NCI-H2107 (cell line): ENCODE measurements around the gene PRSS57.
A peak's percentile ranks its signal among the peaks of the same experiment; 100 is the strongest.

Source experiments
- DNase-seq: peaks from one replicate; lab custom pipeline; 2025; lab: John Stamatoyannopoulos, UW

Gene PRSS57

DNA sequence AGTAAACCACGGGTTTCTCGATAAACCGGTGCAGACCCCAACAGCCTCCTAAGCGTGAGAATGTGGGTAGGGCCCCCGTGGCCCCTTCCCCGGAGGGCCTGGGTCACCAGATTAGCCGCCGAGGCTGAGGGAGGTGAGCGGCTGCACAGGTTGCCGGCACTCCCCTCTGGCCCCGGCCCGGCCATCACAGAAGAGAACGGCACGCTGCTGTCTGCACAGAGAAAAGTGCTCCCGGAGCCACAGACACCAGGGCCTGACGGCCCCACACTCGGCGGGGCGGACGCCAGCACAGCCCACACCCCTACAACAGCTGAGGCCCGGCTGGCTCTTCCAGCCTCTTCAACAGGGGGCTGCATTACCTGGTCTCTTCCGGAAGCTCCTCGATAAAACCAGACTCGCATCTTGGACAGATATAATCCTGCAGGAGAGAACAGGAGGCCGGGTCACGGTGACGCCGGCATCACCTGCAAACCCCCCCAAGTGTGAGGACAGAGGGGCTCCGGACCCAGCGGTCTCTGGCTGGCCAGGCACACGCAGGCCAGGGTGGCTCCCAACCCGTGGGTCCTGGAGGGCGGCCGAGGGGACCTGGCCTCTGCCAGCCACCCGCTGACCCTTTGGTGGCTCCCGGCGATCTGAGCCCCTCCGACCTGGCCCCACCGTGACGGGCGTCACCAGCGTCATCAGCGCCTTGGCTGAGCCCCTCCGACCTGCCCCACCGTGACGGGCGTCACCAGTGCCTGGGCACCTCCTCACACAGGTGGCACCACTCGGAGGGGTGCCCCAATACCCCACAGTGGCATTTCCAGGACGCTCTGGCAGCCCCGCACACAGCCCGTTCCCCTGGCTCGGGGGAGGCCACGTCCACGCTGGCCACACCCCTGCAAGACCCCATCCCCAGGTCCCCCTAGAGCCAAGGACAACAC is 42.5 kb downstream of the PRSS57 start:
- DNase-seq, result no peak

DNA sequence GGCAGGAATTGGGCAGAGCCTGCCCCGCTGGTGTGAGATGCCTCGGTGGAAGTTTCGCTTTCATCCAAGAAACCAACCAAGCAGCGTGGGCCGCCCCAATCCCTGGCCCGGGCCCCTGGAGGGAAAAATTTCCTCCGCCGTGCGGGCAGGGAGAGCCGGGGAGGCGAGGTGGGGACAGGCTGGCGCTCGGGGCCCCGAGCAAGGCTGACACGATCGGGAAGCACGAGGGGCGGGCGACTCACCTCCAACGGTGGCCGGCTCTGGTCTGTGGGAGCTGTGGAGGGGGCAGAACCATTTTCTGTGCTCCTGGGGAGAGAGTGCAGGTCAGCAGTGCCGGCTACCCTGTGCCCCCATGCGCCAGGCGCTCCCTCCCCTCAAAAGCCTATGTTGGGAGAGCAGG is 43.3 kb downstream of the PRSS57 start:
- DNase-seq, result no peak

DNA sequence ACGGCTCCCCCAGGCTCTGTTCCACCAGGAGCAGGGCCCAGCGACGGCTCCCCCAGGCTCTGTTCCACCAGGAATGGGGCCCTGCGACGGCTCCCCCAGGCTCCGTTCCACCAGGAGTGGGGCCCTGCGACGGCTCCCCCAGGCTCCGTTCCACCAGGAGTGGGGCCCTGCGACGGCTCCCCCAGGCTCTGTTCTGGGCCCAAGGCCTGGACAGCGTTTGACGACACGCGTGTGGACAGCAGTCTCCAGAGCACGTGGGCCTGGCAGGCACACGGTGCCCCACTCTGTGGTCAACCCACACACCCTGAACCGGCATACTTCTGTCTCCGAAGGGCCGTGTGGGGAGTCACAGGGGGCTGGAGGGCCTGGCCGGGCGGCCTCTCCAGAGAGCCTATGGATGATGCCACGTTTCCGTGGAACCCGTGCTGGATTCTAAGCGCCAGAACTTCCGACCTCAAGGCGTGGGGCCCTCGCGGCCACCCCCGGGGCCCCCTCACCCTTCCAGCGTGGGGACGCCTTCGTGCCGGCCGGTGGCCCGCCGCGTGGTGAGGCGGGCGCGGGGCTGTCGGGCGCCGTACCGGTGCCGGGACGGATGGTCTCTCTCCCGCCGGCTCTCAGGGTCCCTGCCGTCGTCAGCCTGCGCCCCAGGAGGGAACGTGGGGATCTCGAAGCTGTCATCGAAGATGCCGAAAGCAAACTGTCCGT is 44.0 kb downstream of the PRSS57 start:
- DNase-seq, result no peak

DNA sequence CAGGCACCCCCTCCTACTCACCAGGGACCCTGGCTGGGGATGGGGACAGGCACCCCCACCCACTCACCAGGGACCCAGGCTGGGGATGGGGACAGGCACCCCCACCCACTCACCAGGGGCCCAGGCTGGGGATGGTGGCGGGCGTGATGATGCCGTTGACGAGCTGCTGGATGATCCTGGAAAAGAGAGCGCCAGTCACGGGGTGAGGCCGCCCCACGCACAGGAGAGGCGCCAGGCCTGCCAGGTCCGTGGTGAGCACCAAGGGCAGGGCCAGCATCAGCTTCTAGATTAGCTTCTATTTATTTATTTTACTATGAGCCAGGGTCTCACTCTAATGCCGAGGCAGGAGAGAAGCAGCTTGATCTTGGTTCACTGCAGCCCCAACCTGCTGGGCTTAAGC is 45.1 kb downstream of the PRSS57 start:
- no peak for DNase-seq

DNA sequence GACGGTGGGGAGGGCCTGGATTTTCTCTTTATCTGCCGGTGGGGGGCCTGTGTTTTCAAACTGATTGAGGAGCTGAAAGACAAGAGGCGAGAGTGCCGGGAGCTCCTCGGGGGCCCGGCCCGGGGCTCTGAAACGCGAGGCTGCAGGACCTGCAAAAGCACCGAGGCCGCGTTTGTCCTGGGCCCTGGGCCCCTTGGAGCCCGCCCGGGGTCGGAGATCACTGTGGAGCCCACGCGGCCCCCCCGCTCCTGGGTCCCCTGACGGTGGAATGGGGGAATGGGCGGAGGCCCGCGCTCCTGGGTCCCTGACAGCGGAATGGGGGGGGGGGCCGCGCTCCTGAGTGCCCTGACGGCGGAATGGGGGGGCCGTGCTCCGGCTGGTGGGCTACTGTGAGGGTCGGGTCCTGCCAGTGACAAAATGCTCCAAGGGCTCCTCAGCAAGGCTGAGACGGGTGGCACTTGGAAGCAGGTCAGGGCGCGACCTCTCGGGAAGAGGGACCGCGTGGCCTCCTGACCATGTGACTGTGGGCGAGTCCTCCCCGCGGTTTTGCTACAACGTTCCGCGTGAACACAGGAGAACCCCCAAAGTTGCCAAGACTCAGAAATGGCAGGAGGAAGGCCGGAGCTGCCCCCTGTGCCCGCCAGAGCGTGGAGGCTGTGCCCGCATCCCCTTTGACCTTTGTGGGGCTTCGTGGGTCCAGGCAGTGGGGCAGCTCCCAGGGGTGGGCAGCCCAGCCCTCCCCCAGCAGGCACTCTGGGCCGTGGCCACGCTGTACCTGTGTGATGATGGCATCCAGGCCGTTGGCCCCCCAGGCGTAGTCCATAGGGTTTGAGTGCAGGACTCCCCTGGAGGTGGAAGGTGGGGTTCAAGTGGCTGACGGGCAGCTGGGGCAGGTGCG is 46.1 kb downstream of the PRSS57 start:
- no peak for DNase-seq

DNA sequence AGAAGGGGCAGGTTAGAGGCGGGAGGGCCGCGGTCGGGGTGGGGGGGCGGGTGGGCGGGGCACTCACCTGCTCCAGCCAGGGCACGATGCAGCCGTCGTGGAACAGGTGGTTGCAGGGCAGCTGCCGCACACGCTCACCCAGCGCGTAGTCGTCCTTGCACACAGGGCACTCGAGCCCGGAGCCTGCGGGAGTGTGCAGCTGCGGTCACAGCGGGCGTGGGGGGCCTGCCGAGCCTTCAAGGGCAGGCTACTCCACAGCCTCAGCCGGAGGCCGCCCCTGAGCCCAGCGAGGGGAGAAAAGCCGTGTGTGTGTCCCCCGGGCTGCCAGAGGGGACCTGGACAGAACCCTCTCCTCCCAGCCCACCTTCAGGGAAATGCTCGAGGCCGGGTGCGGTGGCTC is 46.9 kb downstream of the PRSS57 start:
- DNase-seq, result no peak

DNA sequence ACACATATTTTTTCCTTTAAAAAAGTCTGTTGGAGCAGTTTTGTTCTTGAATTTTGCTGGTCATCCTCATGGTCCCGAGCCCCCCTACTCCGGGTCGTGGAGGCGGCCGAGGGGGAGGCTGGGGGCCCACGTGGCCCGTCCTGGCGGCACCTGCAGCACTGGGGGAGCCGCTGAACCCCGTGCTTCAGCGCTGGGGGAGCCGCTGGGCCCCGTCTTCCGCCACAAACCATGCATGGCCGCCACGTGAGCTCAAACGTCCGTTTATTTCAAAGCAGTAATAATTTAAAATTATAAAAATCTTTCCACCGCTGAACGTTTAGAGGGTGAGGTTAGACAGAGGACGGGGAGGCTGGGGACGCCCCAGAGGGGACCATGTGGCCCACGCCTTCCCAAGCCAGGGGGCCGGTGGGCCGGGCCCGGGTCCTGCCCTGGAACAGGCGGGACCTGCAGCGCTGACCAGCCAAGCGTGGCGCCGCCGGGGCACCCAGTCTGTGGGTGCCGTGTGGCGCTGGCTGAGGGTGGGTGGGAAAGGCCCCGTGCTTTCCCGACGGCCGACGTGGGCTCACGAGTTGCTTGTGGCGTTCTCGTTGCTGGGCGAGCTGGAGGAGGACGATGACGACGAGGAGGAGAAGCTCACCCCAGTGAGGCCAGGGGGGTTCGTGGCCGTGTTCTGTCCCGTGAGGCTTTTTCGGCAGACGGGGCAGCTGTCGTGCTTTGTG is 47.5 kb downstream of the PRSS57 start:
- DNase-seq, result no peak

DNA sequence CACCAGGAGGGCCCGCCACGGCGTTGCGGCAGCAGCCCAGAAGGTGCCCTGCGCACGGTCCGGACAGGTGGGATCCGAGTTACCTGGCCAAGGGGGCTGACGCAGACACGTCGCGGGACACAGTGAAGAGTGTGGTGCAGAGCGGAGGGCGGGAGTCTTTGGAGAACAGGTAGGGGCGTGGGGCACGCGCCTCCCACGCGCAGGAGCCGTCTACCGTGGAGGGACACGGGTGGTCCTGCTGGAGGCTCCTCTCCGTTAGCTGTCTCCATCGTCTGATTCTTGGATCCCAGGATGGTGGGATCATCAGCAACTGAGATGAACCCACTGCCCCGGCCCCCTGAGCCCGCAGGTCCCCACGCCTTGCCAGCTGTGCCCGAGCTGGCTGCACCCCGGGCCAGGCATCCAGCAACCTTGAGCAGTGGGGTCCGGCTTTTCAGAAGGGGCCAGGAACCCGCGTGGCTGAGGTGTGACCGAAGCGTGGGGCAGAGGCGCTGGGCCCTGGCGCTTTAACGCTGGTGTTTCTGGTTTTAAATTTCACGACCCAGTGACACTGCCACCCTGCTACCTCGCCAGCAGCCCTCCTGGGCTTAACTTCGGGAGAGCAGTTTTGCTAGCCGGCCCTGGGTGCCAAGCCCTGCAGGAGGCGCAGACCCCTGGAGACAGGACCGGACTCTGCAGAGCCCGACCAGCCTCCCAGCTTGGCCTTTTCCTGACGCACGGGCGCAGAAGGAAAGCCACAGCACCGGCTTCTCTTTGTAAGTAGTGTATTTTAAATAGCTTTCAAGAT is 48.3 kb downstream of the PRSS57 start:
- no peak for DNase-seq

DNA sequence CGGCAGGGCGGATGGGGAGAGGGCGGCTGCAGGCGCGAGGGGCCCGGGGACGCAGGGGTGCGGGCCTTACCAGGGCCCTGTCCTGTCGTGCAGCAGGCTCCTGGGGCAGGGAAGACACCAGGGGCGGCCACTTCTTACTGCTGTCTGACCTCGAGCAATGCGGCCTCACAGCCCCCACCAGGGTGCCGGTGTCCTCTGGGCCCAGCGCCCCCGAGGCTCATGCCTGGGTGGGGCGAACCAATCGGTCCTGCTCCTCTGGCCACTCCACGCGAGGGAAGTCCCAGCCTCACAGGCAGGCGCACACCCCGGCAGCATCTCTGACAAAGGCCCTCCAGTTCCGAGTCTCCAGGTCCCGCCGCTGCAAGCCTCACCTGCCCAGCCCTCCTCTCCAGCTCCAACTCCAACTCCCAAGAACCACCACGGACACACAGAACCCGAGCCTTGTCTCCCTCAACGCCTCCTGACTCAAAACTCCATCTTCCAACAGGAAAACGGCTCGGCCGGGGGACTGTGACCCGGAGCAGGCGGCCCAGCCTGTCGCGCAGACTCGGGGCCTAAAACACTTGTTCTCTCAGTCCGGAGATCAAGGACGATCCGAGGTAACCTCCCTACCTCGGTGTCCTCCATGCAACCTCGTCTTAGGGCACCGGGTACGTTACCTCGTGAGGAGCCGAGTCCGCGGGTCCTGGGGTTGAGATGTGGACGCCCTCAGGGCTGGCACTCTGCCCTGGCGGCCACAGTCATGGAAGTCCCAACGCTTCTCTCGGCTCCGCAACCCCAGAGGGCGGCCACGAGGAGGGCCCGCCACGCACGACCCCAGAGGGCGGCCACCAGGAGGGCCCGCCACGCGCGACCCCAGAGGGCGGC is 49.1 kb downstream of the PRSS57 start:
- DNase-seq, result no peak

DNA sequence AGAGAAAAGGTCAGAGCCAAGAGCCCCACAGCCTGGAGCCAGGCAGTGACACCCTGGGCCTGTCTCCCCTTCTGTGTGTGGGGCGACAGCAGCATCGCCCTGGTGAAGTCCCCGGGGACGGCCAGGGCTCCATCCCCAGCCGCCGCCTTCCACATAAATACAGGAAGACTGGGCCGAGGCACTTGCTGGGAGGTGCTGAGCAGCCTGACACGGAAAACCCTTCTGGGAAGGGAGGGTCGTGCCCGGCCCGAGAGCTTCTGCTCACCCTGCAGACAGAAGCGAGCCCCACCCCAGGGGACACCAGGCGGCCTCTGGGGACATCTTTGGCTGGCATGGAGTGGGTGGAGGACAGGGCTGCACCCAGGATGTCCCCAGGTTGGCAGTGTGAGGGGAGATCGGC is 50.5 kb downstream of the PRSS57 start:
- no peak for DNase-seq

DNA sequence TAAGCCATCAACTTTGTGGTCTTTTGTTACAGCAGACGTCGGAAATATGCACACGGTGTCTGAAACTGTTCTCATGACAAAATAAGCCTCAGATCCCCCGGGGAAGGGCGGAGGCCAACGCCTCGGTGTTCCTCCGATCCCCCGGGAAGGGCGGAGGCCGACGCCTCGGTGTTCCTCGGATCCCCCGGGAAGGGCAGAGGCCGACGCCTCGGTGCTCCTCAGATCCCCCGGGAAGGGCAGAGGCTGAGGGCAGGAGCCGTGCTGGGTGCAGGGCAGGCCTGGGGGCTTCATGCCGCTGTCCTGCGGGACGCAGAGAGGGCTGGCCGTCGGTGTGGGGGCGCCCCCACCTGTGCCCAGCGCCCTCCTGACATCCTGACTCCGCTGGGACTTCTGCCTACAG is 50.9 kb downstream of the PRSS57 start:
- no peak for DNase-seq

DNA sequence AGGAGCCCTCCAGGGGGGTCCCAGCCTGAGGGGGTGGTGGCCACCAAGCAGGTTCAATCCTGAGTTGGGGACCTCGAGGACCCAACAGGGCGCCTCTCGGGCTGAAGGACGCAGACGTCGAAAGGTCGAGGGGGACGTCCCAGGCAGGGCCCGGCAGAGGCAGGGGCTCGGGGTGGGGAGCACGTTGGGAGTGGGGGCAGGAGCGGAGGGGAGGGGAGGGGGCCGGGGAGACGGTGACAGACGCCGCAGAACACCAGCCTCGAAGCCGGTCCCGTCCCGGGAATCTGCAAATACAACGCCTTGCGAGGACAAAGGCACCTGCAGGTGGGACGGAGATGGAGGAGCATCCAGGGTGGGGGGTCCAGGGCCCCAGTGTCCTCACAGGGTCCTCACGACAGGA is 51.5 kb downstream of the PRSS57 start:
- DNase-seq, result no peak

DNA sequence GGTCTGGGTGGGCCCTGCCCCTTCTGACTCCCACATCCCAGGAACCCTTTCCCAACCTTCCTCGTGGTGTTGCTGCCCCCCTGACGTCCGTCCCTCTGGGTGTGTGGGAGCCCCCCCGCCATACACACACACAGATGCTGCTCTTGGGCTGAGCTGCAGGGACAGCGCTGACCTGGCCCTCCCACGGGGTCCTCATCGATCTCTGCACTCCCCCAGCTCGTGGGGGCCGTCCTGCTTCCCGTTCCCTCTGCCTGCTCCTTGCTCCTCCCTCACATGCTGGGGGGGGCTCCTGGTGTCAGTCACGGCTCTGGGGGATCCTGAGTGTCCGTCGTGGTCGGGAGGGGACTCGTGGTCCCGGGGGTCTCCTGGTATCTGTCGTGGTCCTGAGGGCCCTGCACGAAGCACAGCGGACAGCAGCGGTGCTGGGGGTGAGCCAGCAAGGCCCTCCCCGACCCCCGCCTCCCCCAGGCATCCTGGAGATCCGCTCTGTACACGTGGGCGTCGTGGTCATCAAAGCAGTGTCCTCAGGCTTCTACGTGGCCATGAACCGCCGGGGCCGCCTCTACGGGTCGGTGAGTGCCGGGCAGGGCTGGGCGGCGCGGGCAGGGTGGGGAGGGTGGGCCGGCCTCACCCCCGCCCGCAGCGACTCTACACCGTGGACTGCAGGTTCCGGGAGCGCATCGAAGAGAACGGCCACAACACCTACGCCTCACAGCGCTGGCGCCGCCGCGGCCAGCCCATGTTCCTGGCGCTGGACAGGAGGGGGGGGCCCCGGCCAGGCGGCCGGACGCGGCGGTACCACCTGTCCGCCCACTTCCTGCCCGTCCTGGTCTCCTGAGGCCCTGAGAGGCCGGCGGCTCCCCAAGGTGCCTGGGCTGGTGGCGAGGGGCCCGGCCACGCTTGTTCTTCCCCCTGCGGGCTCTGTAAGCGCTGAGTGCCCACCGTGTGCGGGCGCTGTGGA is 52.2 kb downstream of the PRSS57 start:
- DNase-seq, result no peak

DNA sequence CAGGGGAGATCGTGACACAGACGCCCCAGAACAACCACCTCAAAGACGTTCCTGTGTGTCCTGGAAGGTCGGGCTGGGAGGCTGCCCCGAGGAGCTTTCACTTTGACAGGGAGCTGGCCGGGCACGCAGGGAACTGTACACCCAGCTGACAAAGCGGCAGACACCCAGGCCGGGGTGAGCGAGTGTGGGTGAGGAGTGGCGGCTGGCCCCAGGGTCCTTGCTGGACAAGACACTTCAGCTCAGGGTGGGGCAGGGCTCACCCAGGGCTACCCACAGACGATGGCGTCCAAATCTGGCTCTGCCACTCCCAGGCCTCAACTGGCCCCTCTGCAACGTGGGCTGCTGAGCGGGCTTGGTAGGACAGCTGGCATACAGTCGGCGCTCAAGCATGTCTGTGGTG is 53.5 kb downstream of the PRSS57 start:
- no peak for DNase-seq

DNA sequence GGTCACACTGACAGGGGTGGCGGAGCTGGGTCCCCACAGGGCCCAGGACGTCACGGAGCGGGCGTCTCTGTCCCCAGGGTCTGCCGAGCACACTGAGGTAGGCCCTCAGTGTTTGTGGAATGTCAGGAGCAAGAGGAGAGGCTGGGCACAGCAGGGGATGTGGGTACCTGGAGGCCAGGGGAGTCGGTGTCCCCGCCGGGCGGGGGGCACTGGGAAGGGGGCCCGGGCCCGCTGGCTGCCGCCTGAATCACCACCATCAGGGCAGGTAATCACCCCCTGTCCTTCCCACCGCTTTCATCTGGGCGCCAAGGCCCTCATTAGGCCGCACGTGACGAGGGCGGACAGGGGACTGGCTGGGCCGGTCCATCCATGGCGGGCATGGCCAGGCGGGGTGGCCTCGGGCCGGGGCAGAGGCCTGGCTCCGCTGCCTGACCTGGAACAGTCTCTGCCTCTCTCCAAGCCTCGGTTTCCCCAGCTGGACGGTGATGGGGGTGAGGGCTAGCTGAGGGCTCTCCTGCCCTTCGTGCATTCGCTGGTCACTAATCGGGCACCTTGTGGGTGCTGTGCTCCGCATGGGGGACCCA is 54.6 kb downstream of the PRSS57 start:
- DNase-seq, result no peak

DNA sequence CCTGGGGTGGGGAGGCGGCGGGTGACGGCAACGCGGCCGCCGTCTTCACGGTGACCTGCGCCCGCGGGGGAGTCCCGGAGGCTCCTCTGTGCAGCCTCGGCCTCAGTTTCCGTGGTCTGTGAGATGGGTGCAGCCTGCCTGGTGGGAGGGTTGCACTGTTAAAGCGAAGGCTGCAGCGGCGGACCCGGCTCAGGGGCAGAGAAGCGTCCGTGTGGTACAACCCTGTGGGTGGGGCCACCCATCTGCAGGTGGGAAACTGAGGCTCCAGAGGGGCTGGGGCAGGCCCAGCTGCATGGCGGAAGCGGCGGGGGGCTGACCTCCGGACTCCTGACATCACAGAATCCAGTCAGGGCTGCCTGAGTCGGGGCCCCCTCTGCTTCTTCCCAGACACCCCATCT is 55.1 kb downstream of the PRSS57 start:
- no peak for DNase-seq

DNA sequence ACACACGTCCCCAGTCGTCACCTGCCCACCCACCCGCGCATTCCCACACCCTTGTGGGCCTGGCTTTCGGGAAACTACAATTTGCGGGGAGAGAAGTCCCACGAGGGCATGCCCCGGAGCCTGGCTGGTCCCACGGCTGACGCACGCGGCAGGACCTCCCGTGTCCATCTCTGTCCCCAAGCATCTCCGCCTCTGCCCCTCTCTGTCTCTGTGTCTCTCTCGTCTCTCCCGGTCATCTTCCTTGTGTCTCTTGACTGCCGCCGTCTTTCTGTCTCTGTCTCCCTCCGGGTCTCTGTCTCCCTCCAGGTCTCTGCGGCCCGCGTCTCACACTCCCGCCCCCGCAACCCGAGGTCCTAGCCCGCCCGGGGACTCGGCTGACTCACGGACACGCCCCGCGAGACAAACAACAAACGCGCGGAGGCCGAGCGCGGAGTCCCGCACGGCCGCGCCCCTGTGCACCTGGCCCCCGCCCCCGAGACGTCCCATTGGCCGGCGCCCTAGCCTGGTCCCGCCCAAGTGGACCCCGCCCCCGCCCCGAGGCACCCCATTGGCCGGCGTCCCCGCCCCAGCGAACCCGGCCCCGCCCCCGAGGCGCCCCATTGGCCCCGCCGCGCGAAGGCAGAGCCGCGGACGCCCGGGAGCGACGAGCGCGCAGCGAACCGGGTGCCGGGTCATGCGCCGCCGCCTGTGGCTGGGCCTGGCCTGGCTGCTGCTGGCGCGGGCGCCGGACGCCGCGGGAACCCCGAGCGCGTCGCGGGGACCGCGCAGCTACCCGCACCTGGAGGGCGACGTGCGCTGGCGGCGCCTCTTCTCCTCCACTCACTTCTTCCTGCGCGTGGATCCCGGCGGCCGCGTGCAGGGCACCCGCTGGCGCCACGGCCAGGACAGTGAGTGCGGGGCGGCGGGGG is 55.7 kb downstream of the PRSS57 start, which contains the start of gene FGF22:
FGF22 (plus strand) TSS at position 627 of the 908 bp plus-strand sequence; CDS start at position 674, 47 bp downstream.
- DNase-seq, result peak; percentile 82
